Vagina (tissue), 2 donors: Measurements from ENCODE around the gene DCST2.

Experiments
- CTCF ChIP-seq, 3 experiments: fragments of 450-650 bp in 2 of 3; fragments of 200-600 bp in 1 of 3; sonication (generic) in 1 of 3; IDR thresholded peaks; one replicate each; pipeline ENCODE4 v1.5.1; 2017 to 2019; ENCODE audit warnings: antibody characterized with exemption in 3 of 3, mild to moderate bottlenecking in 2 of 3, moderate library complexity in 2 of 3
- POLR2A ChIP-seq, 2 donors: fragments of 450-650 bp; IDR thresholded peaks; one replicate each; pipeline ENCODE4 v1.6.1; 2017; ENCODE audit warnings: antibody characterized with exemption in 2 of 2, mild to moderate bottlenecking in 2 of 2, moderate library complexity in 2 of 2

GRCh38 chr1:155057788-155058211, 24.2 kb upstream of the DCST2 start:
- TF ChIP-seq CTCF (IDR thresholded peaks at IDR 0.05): no peak
- TF ChIP-seq POLR2A (IDR thresholded peaks at IDR 0.05): no peak
